GM18508 (cell line): ENCODE measurements around the gene OPN3.

Experiments used
- ATAC-seq: cut with Tn5 transposase; IDR thresholded peaks from one replicate; pipeline ENCODE4 v1.9.1; 2021; ENCODE audit warnings: moderate number of reproducible peaks; ENCODE audit not compliant: insufficient read depth, unreplicated experiment

Gene OPN3

GRCh38 chr1:241548008-241548407 is 92.2 kb downstream of the OPN3 start:
- ATAC-seq, result no peak
